GM12878 (cell line): ENCODE measurements around the gene ATP5F1D. TPM values are rescaled to one million over a fixed set of nuclear protein-coding genes. Genes with fewer than 3 reads are reported as not detected.

Source experiments
- ATAC-seq: fragments of 200-7000 bp; cut with Tn5 transposase; 3 replicates; pipeline ENCODE4 v1.9.1; 2020; ENCODE audit warnings: mild to moderate bottlenecking, moderate library complexity
- BruUV-seq: library from RNA; stranded (reverse); fragments of 400-500 nt; replicated peaks from 2 replicates; lab custom pipeline; 2021; lab: Mats Ljungman, UMichigan
- CTCF ChIA-PET: fragments of 300-600 bp; sonication (Branson Sonifier 250); formaldehyde crosslinking; extraction: SDS; loops from one replicate; lab custom pipeline; 2021; ENCODE audit warnings: inconsistent platforms; lab: Yijun Ruan, JAX
- POLR2A ChIA-PET: fragments of 350-600 bp; formaldehyde crosslinking; extraction: SDS; loops from one replicate; lab custom pipeline; 2021; ENCODE audit warnings: inconsistent platforms; lab: Charles Lee
- RAD21 ChIA-PET: fragments of 300-600 bp; sonication (Branson Sonifier 250); formaldehyde crosslinking; loops from one replicate; lab custom pipeline; 2023; ENCODE audit warnings: antibody characterized with exemption; ENCODE audit not compliant: unreplicated experiment; lab: Charles Lee
- SMC1A ChIA-PET: fragments of 300-600 bp; sonication (Branson Sonifier 250); formaldehyde crosslinking; loops from one replicate; lab custom pipeline; 2023; ENCODE audit not compliant: unreplicated experiment, uncharacterized antibody; lab: Charles Lee
- DNase-seq: peaks from one replicate; pipeline ENCODE4 v3.0.0-alpha.2; 2011; ENCODE audit warnings: low read depth, low spot score
- FAIRE-seq: peaks from 3 replicates; lab custom pipeline; 2011; peaks lifted over from hg19 to GRCh38; lab: Jason Lieb, UNC
- H2AFZ ChIP-seq: 2 replicates; pipeline ENCODE4 v1.6.0; 2011; ENCODE audit warnings: low read depth, low read length, control low read depth; ENCODE audit not compliant: control insufficient read depth
- H3K27ac ChIP-seq: 2 replicates; pipeline ENCODE4 v1.5.1; 2011; ENCODE audit warnings: control low read depth; ENCODE audit not compliant: control insufficient read depth, insufficient read depth
- H3K27me3 ChIP-seq, 2 experiments: replicated peaks in 1 of 2; 2 replicates each; pipeline versions ENCODE4 v1.6.0 to v1.6.1; 2011; ENCODE audit warnings: low read length in 1 of 2; ENCODE audit not compliant: control insufficient read depth in 2 of 2, insufficient read depth in 2 of 2
- H3K36me3 ChIP-seq, 2 experiments: 2 replicates each; pipeline ENCODE4 v1.5.1; 2011; ENCODE audit warnings: low read length in 1 of 2; ENCODE audit not compliant: control insufficient read depth in 2 of 2, insufficient read depth in 2 of 2
- H3K4me1 ChIP-seq: 2 replicates; pipeline ENCODE4 v1.6.1; 2011; ENCODE audit warnings: mild to moderate bottlenecking, low read length, moderate library complexity, mixed read lengths; ENCODE audit not compliant: control insufficient read depth, insufficient read depth
- H3K4me2 ChIP-seq: 2 replicates; pipeline ENCODE4 v1.6.0; 2011; ENCODE audit warnings: control low read depth; ENCODE audit not compliant: control insufficient read depth, insufficient read depth
- H3K4me3 ChIP-seq: fragments of 200-600 bp; sonication (generic); 2 replicates; pipeline ENCODE4 v1.5.1; 2016
- H3K79me2 ChIP-seq: 2 replicates; pipeline ENCODE4 v1.6.0; 2011; ENCODE audit warnings: low read length; ENCODE audit not compliant: control insufficient read depth, insufficient read depth
- H3K9ac ChIP-seq: 2 replicates; pipeline ENCODE4 v1.8.0; 2011; ENCODE audit warnings: low read length, control low read depth, mixed read lengths; ENCODE audit not compliant: control insufficient read depth, insufficient read depth
- H3K9me3 ChIP-seq: replicated peaks from 3 replicates; pipeline ENCODE4 v1.5.1; 2011; ENCODE audit warnings: mild to moderate bottlenecking, low read length; ENCODE audit not compliant: control insufficient read depth, insufficient read depth
- H4K20me1 ChIP-seq: 2 replicates; pipeline ENCODE4 v1.6.0; 2011; ENCODE audit not compliant: control insufficient read depth, insufficient read depth
- ASH2L ChIP-seq: fragments of 300-600, 200-600 bp; sonication (generic); IDR thresholded peaks from 2 replicates; pipeline ENCODE4 v1.6.1; 2017; ENCODE audit warnings: low read depth, mild to moderate bottlenecking, borderline replicate concordance
- GABPA ChIP-seq: IDR thresholded peaks from 2 replicates; pipeline ENCODE4 v1.6.1; 2014; ENCODE audit warnings: antibody characterized with exemption, low read depth, mild to moderate bottlenecking, inconsistent platforms
- KDM1A ChIP-seq: fragments of 200-600 bp; sonication (generic); IDR thresholded peaks from 2 replicates; pipeline ENCODE4 v1.6.1; 2016; ENCODE audit warnings: borderline replicate concordance
- LARP7 ChIP-seq: fragments of 450-650 bp; IDR thresholded peaks from 2 replicates; pipeline ENCODE4 v1.6.1; 2017; ENCODE audit warnings: mild to moderate bottlenecking
- POLR2AphosphoS2 ChIP-seq: IDR thresholded peaks from 2 replicates; pipeline ENCODE4 v1.6.1; 2011; ENCODE audit warnings: low read depth, mild to moderate bottlenecking, low read length, improper control_type of control experiment, moderate library complexity
- SREBF1 ChIP-seq: IDR thresholded peaks from 2 replicates; pipeline ENCODE4 v1.6.1; 2012; ENCODE audit warnings: mild to moderate bottlenecking, low read length
- SREBF2 ChIP-seq: IDR thresholded peaks from 2 replicates; pipeline ENCODE4 v1.6.1; 2012; ENCODE audit warnings: mild to moderate bottlenecking, low read length
- YY1 ChIP-seq: IDR thresholded peaks from 2 replicates; pipeline ENCODE4 v1.6.1; 2011; ENCODE audit warnings: low read depth, mild to moderate bottlenecking, low read length
- WGBS: methylation state at CpG from one replicate; pipeline ENCODE4 v1.1.6; 2016; ENCODE audit warnings: low lambda C conversion rate; ENCODE audit not compliant: insufficient replicate concordance, insufficient coverage; ENCODE audit errors: missing lambda C conversion rate; 5-methylcytosine and 5-hydroxymethylcytosine counted together
- in situ Hi-C: fragments of 300-500 bp; cut with MboI; formaldehyde crosslinking; loops from 9 replicates; pipeline ENCODE4 v1.14.3; 2018; ENCODE audit warnings: mixed read lengths
- intact Hi-C: fragments of 100-400 bp; cut with micrococcal nuclease; formaldehyde crosslinking; loops from one replicate; pipeline ENCODE4 v1.14.2; 2022; ENCODE audit not compliant: unreplicated experiment
- polyA plus RNA-seq, 11 experiments: library from polyadenylated mRNA; depleted of rRNA in 4 of 11; unstranded in 6 of 11; stranded (reverse) in 5 of 11; fragments of >200 nt; fragmentation: Nextera tagmentation in 4 of 11; fragmentation: Illumina TruSeq in 1 of 11; extraction: Ambion mirVana in 4 of 11; extraction: Trizol in 1 of 11; gene quantifications; 1 replicate in 1 of 11; 2 replicates in 10 of 11; pipeline versions ENCODE4 v1.2.1 to v1.2.3, GENCODE V29; 2011 to 2016; ENCODE audit warnings: inconsistent platforms in 2 of 11, missing spikeins in 2 of 11, low read depth in 1 of 11
- total RNA-seq, 4 experiments: library from RNA; depleted of rRNA in 3 of 4; stranded (reverse); fragments of >200 nt in 3 of 4; fragmentation: Illumina TruSeq in 1 of 4; extraction: Trizol in 1 of 4; gene quantifications; 2 replicates each; pipeline versions ENCODE4 v1.2.1 to v1.2.3, GENCODE V29; 2013 to 2021

The ATP5F1D gene
- total and polyA plus RNA-seq, 10 of the 15 experiments (the other 5 are each of a cell fraction or from before 2014, with no cell fraction given): 7.2 to 357 (median 49.5) TPM

DNA sequence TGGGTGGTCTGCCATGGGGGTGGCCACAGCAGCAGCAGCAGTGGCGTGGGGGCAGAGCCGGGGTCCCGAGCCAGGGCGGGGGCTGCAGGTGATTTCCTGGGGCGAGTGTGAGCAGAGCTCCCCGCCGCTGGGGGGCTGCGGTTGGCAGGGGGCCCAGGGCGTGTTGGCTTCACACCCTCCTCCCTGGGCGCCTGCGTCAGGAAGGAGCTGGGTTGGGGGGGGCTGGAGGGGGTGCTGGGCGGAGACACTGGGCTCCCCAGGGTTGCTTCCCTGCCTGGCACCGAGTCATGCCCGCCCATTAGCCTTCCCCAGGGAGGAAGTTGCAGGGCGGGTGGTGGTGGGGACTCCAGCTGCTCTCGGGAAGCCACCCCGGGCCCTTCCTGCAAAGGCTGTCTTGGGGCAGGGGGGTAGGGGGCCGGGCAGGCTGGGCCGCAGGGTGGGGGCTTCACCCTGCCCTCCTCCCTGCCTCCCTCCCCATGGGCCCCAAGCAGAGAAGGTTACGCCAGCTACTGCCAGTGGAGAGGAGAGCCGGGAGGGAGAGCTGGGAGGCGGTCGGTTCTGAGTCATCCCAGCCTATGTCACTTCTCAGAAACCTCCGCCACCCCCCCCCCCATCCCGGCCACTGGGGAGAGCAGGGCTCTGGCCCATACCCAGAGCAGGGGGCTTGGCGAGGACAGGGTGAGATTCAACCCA is 11.4 kb downstream of the ATP5F1D start (continued):
- no peak for TF ChIP-seq GABPA
- TF ChIP-seq ASH2L: no peak
- TF ChIP-seq SREBF1: no peak
- no peak for TF ChIP-seq YY1
- no peak for TF ChIP-seq KDM1A

DNA sequence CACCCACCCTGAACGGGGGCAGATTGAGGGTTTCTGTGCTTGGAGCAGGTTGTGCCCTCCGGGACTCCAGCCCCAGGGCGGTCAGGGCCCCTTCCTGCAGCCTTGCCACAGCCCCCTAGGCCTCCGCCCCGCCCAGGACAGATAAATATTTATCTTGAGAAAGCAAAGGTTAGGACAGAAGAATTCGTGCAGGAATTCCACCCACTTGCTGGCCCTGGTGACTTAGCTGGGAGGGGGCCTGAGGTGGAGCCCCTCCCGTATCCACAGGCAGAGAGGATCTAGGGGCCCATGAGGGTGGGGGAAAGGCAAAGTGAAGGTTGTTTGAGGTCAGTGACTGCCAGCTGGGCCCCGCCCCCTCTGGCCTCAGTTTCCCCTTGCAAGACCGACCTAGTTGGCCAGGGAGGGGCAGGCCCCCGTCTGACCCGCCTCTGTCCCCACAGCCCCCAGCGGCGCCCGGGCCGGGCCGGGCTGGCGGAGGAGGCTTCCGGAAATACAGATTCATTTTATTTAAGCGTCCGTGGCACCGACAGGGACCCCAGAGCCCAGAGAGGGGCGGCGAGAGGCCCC is 12.0 kb downstream of the ATP5F1D start:
- BruUV-seq: no TSS peak
- in situ Hi-C loops (no loop called here), intact Hi-C loops (no loop called here)
- DNase-seq: no peak
- ChIA-PET RAD21 (interaction anchor here (1.0 to 2.9 kb wide), 5 partner anchors 9 to 129 kb away, joined by 3 to 47 read pairs (median 7); partner anchors contain the start of gene CIRBP), POLR2A (interaction anchor here (0.7 to 2.9 kb wide), 7 partner anchors 9 to 186 kb away, joined by 3 to 29 read pairs (median 14); partner anchors contain the start of genes ARHGAP45 and CIRBP), SMC1A (interaction anchor here (1.2 to 1.9 kb wide), 3 partner anchors 8 to 13 kb away, joined by 4 to 14 read pairs (median 6); no protein-coding TSS in a partner anchor), CTCF (interaction anchor here (1.0 to 2.3 kb wide), 6 partner anchors 9 to 26 kb away, joined by 3 to 26 read pairs (median 8); partner anchors contain the start of gene CIRBP)
- no peaks in the 10 kb centered on the region for H4K20me1 ChIP-seq
- H3K4me1 ChIP-seq: peaks cover 16% of the 10 kb centered on the region
- peak overlapping the region; percentile 86 for H3K9ac ChIP-seq
- no peak for FAIRE-seq
- ATAC-seq: no peak
- peak; percentile 20; the same call in 1 of the 2 replicates for TF ChIP-seq POLR2AphosphoS2
- TF ChIP-seq LARP7: 0 out of 2 replicates have a peak, but pooled peaks have one; percentile 32
- TF ChIP-seq SREBF2: no peak
- no peaks in the 10 kb centered on the region for H3K27me3 ChIP-seq
- H3K79me2 ChIP-seq: peaks cover 61% of the 10 kb centered on the region
- H3K4me2 ChIP-seq: peak overlapping the region; percentile 53
- no peaks in the 10 kb centered on the region for H3K9me3 ChIP-seq
- peak overlapping the region; percentile 91 for H3K4me3 ChIP-seq
- 62% methylated on average over 22 of the region's 23 CpGs for WGBS
- H3K36me3 ChIP-seq: peaks cover 14 to 29% of the 10 kb centered on the region in 2 experiments; a peak in 3 of 4 replicates
- H3K27ac ChIP-seq: peak overlapping the region; percentile 72
- no peak overlapping the region for H2AFZ ChIP-seq
